Fibroblast of lung (primary cell): ENCODE measurements around the gene NT5C3A.
"Not testable (repeated sequence)": the region's sequence is repeated elsewhere in the genome, so short reads cannot be mapped to it uniquely, and the experiment has no call there.

ENCODE experiments used
- CTCF ChIP-seq, 2 donors: IDR thresholded peaks in 1 of 2; conservative IDR thresholded peaks in 1 of 2; 1 replicate in 1 of 2; 2 replicates in 1 of 2; pipeline ENCODE4 v1.5.1; 2011 to 2012; ENCODE audit warnings: low read length in 2 of 2, control low read depth in 1 of 2, inconsistent platforms in 1 of 2, low read depth in 1 of 2, mild to moderate bottlenecking in 1 of 2
- EZH2 ChIP-seq: IDR thresholded peaks from 2 replicates; pipeline ENCODE4 v1.5.1; 2012; ENCODE audit warnings: low read length, control low read depth, mild to moderate bottlenecking; ENCODE audit errors: missing control alignments

GRCh38 chr7:32988148-32988547 lies 74.4 kb downstream of the NT5C3A start:
- not testable (repeated sequence) for TF ChIP-seq CTCF (conservative IDR thresholded peaks at IDR 0.05 in 1 of 2, IDR thresholded peaks at IDR 0.05 in 1 of 2; ENCODE audit: low read depth in 1 of 2, low read length in 2 of 2); EZH2
